ENCODE results near the gene COL27A1.

COL27A1 gene

GRCh38 chr9:114140850-114141249, 14.5 kb upstream of the COL27A1 start:
- Histone ChIP-seq H3K4me2 (no peak overlapping the region), H4K20me1 (no peaks in the 10 kb centered on the region), H3K4me1 (peaks cover 0 to 8% (median 5%) of the 10 kb centered on the region in 10 experiments; a peak in 5 of 20 replicates), H3K9me3 (replicated peaks in 1 of 11) (no peaks in the 10 kb centered on the region), H3K9ac (no peak overlapping the region), H3K27ac (no peak overlapping the region), H3K36me3 (no peaks in the 10 kb centered on the region), H3K4me3 (no peak overlapping the region), H3K27me3 (no peaks in the 10 kb centered on the region)
- no peak for TF ChIP-seq Cebpa-rat (IDR thresholded peaks at IDR 0.05)

DNA sequence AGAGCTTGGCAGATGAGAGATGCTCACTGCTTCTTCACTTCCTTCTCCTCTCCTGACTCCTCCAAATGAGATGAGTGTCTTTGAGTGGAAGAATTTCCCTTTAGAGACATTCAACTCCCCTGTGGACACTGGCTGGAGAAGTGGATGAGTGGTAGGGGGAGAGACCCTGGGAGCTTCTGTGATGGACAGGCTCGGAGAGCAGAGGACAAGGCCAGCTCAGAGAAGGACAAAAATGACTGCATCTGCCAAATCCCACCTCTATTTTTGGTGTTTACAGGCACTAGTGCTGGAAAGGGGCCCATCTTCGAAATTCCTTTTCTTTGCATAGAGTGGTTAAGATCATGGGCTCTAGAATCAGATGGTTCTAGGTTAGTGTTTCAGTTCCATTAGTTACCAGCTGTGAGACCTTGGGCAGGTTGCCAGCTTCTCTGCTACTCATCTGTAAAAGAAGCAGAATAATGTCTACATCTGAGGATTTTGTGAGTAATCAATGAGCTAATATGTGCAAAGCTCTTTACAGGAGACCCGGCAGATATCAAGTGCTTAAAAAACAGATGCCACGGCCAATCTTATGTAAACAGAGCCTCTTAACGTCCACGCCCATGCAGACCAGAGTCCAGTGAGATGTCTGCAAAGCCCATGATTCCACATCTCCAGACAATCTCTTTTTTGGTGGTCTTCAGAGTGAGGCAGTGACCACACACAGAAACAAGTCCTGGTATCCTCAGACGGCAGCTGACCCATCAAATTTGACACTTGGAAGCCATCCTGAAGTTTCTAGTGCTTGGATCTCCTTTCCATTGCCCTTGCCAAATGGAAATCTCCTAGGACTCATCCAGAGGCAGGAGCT, 13.6 kb upstream of the COL27A1 start:
- no peaks in the 10 kb centered on the region for H4K20me1 ChIP-seq
- H3K9ac ChIP-seq = no peak overlapping the region
- H3K4me2 ChIP-seq = no peak overlapping the region
- peaks cover 0 to 8% (median 5%) of the 10 kb centered on the region in 10 experiments; a peak in 5 of 20 replicates for H3K4me1 ChIP-seq
- no peaks in the 10 kb centered on the region for H3K36me3 ChIP-seq
- H3K4me3 ChIP-seq = no peak overlapping the region
- TF ChIP-seq Cebpa-rat (IDR thresholded peaks at IDR 0.05) = no peak
- H3K9me3 ChIP-seq (replicated peaks in 1 of 11) = no peaks in the 10 kb centered on the region
- no peaks in the 10 kb centered on the region for H3K27me3 ChIP-seq
- no peak overlapping the region for H3K27ac ChIP-seq

DNA sequence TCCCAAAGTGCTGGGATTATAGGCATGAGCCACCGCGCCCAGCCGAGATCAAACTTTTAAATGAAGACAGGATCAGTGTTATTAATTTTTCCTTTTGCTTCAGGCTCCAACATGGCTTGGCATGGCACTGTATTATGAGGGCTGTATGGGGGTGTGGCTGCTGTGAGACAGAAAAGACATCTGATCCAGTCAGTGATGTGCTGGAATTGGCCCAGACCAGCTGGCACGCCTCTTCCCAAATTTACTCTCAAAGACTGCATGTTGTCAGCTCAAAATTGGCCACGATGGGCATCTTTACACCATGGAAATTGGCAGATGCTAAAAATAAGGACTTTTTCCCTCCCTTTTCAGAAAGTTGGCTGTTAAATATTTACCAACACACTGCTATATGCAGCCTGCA, 12.1 kb upstream of the COL27A1 start:
- Histone ChIP-seq H3K4me1 (peaks cover 0 to 8% (median 5%) of the 10 kb centered on the region in 10 experiments; a peak in 5 of 20 replicates), H3K27me3 (no peaks in the 10 kb centered on the region), H3K9me3 (replicated peaks in 1 of 11) (no peaks in the 10 kb centered on the region), H3K4me2 (no peak overlapping the region), H3K9ac (no peak overlapping the region), H4K20me1 (no peaks in the 10 kb centered on the region), H3K4me3 (no peak overlapping the region), H3K27ac (no peak overlapping the region), H3K36me3 (no peaks in the 10 kb centered on the region)
- no peak for TF ChIP-seq Cebpa-rat (IDR thresholded peaks at IDR 0.05)

DNA sequence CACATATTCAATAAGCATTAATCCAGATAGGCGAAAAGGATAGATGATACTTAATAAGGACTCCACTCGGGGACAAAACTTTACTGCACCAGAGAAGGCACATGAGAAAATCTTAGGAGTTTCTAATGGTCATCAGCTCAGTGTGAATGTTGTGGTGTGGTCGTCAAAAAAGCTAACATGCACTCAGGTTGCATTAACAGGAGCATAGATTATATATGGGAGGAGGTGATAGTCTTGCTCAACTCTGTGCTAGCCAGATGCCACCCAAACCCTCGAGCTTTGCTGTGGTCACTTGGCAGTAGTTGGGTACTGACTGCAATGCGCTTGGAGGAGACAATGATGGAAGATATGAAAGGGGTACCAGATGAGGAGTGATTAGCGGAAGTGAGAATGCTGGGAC, 8.6 kb upstream of the COL27A1 start:
- H3K4me3 ChIP-seq = no peak overlapping the region
- no peak for TF ChIP-seq Cebpa-rat (IDR thresholded peaks at IDR 0.05)
- H4K20me1 ChIP-seq = no peaks in the 10 kb centered on the region; a peak in 1 of 22 replicates
- H3K9ac ChIP-seq = no peak overlapping the region
- H3K9me3 ChIP-seq (replicated peaks in 1 of 11) = no peaks in the 10 kb centered on the region
- H3K36me3 ChIP-seq = no peaks in the 10 kb centered on the region
- no peak overlapping the region for H3K27ac ChIP-seq
- H3K27me3 ChIP-seq = peaks cover 0 to 7% (median 4%) of the 10 kb centered on the region in 11 experiments; a peak in 12 of 22 replicates
- H3K4me2 ChIP-seq = no peak overlapping the region
- no peaks in the 10 kb centered on the region for H3K4me1 ChIP-seq

DNA sequence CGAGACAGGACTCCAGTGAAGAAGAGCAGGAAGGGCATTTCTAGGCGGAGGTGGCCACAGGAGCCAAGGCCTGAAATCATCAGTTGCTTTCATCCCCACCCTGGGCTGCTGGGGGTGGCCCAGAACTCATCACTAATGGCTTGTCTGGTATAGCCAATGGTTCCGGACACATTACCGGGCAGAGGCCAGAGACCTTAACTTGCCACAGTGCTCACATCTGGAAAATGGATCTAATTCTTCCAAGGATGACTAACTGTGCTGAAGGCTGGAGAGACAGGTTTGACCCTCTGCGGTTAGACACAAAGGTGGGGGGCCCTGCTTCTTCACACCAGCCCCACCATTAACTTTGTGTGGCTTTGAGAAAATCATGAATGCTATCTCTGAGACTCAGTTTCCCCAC, 6.2 kb upstream of the COL27A1 start:
- Histone ChIP-seq H3K4me2 (no peak overlapping the region), H3K4me3 (no peak overlapping the region), H3K9ac (no peak overlapping the region), H3K27ac (no peak overlapping the region), H3K9me3 (replicated peaks in 1 of 11) (no peaks in the 10 kb centered on the region), H3K4me1 (peaks cover 7 to 9% (median 8%) of the 10 kb centered on the region in 10 experiments), H3K36me3 (no peaks in the 10 kb centered on the region), H3K27me3 (peaks cover 22 to 32% (median 29%) of the 10 kb centered on the region in 11 experiments), H4K20me1 (peaks cover 0 to 13% (median 4%) of the 10 kb centered on the region in 11 experiments; a peak in 10 of 22 replicates)
- TF ChIP-seq Cebpa-rat (IDR thresholded peaks at IDR 0.05) = no peak

- Histone ChIP-seq H3K4me1 (peaks cover 14 to 15% (median 14%) of the 10 kb centered on the region in 10 experiments), H3K4me3 (no peak overlapping the region), H4K20me1 (peaks cover 0 to 20% (median 11%) of the 10 kb centered on the region in 11 experiments; a peak in 12 of 22 replicates), H3K27me3 (peaks cover 29 to 39% (median 35%) of the 10 kb centered on the region in 11 experiments), H3K36me3 (no peaks in the 10 kb centered on the region), H3K4me2 (no peak overlapping the region), H3K9ac (no peak overlapping the region), H3K27ac (no peak overlapping the region), H3K9me3 (replicated peaks in 1 of 11) (no peaks in the 10 kb centered on the region)
- TF ChIP-seq Cebpa-rat (IDR thresholded peaks at IDR 0.05) = no peak
These were observed 5.5 kb upstream of the COL27A1 start for GRCh38 chr9:114149765-114150340.

DNA sequence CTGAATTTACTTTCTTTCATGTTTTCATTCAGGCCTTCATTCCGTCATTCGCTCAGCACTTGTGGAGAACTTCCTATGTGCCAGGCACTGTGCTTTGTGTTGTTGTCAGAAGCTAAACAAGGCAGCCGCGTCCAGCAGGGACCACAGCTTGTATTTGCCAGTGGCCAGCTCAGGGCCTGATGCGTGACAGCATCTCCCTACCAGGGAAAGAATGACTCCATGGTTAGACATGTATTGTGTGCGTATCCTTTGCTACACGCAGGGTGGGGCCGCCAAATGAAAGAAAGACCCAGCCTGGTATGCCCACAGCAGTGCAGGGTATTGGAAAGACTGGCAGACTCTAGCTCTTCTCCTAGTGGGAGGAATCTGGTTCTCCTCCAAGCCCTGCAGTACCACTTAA, 4.7 kb upstream of the COL27A1 start:
- H3K4me1 ChIP-seq = peaks cover 16 to 18% (median 17%) of the 10 kb centered on the region in 10 experiments
- H3K27ac ChIP-seq = no peak overlapping the region
- no peak overlapping the region for H3K4me2 ChIP-seq
- no peaks in the 10 kb centered on the region for H3K36me3 ChIP-seq
- no peak overlapping the region for H3K4me3 ChIP-seq
- H4K20me1 ChIP-seq = peaks cover 0 to 21% (median 12%) of the 10 kb centered on the region in 11 experiments; a peak in 12 of 22 replicates
- H3K27me3 ChIP-seq = peaks cover 31 to 42% (median 39%) of the 10 kb centered on the region in 11 experiments
- no peaks in the 10 kb centered on the region for H3K9me3 ChIP-seq (replicated peaks in 1 of 11)
- H3K9ac ChIP-seq = no peak overlapping the region
- TF ChIP-seq Cebpa-rat (IDR thresholded peaks at IDR 0.05) = no peak

DNA sequence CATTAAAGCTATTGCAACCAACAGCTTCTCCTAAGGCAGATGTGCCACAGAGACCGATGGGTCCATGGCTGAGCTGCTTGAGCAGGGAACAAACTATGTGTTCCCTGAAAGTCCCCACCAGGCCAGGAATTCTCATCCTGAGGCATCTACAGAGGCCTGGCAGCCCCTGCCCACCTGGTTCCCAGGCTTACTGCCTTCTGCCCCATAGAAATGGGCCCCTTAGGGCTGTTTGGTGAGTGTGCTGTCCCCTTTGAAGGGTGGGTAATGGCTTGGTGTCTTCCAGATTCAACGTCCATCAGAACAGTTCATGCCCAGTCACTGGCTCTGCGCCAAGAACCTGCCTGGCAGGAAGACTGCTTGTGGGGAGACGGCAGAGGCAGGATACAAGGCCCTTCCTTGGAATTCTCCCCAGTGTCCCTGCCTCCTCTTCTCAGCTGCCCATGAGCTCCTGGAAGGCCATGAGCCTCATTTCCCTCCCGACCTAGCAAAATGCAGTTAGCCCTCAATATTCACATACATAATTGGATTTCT, 3.8 kb upstream of the COL27A1 start:
- no peak overlapping the region for H3K4me2 ChIP-seq
- no peak overlapping the region for H3K4me3 ChIP-seq

More for the DNA sequence above, 3.8 kb upstream of the COL27A1 start:
- peaks cover 0 to 23% (median 14%) of the 10 kb centered on the region in 11 experiments; a peak in 16 of 22 replicates for H4K20me1 ChIP-seq
- TF ChIP-seq Cebpa-rat (IDR thresholded peaks at IDR 0.05) = no peak
- H3K9ac ChIP-seq = no peak overlapping the region
- no peak overlapping the region for H3K27ac ChIP-seq
- H3K27me3 ChIP-seq = peaks cover 31 to 42% (median 39%) of the 10 kb centered on the region in 11 experiments
- peaks cover 17 to 19% (median 18%) of the 10 kb centered on the region in 10 experiments for H3K4me1 ChIP-seq
- no peaks in the 10 kb centered on the region for H3K36me3 ChIP-seq
- no peaks in the 10 kb centered on the region for H3K9me3 ChIP-seq (replicated peaks in 1 of 11)

Data from BLaER1 treated with 17β-estradiol and CSF1 and Interleukin-3, amounts not matched to agents 10 nM and 100 nM (cell line).